DMS153 (cell line): Measurements from ENCODE around the gene OR2AT4.
"Not testable (repeated sequence)": the region's sequence is repeated elsewhere in the genome, so short reads cannot be mapped to it uniquely, and the experiment has no call there.

Experiments
- DNase-seq: peaks from one replicate; lab custom pipeline; 2025; lab: John Stamatoyannopoulos, UW

Gene OR2AT4

GRCh38 chr11:75068559-75068958, 28.1 kb downstream of the OR2AT4 start:
- no peak for DNase-seq

GRCh38 chr11:75066061-75066460, 30.6 kb downstream of the OR2AT4 start:
- DNase-seq = no peak

GRCh38 chr11:75063741-75064314, 32.8 kb downstream of the OR2AT4 start:
- DNase-seq = no peak

- no peak for DNase-seq
These were observed 37.4 kb downstream of the OR2AT4 start for GRCh38 chr11:75059299-75059698.

- no peak for DNase-seq
These were observed 39.9 kb downstream of the OR2AT4 start for GRCh38 chr11:75056814-75057213.

- DNase-seq = no peak
These were observed 41.2 kb downstream of the OR2AT4 start for GRCh38 chr11:75055511-75055910.

GRCh38 chr11:75052457-75052856, 44.2 kb downstream of the OR2AT4 start:
- DNase-seq = no peak

- DNase-seq = no peak
These were observed 45.6 kb downstream of the OR2AT4 start for GRCh38 chr11:75051043-75051442.

- DNase-seq = no peak
These were observed 46.2 kb downstream of the OR2AT4 start for GRCh38 chr11:75050516-75050915.

- DNase-seq = not testable (repeated sequence)
These were observed 47.0 kb downstream of the OR2AT4 start for GRCh38 chr11:75049501-75050266.

GRCh38 chr11:75047191-75047590, 49.5 kb downstream of the OR2AT4 start:
- no peak for DNase-seq

- not testable (repeated sequence) for DNase-seq
These were observed 50.0 kb downstream of the OR2AT4 start for GRCh38 chr11:75046668-75047067.

GRCh38 chr11:75044381-75045170, 52.1 kb downstream of the OR2AT4 start:
- DNase-seq = not testable (repeated sequence)

GRCh38 chr11:75041821-75042220, 54.9 kb downstream of the OR2AT4 start:
- DNase-seq = not testable (repeated sequence)

GRCh38 chr11:75041263-75041662, 55.4 kb downstream of the OR2AT4 start:
- no peak for DNase-seq

GRCh38 chr11:75040167-75040770, 56.4 kb downstream of the OR2AT4 start:
- no peak for DNase-seq

- peak; percentile 2 for DNase-seq
These were observed 60.6 kb downstream of the OR2AT4 start for GRCh38 chr11:75035911-75036565.

- no peak for DNase-seq
These were observed 61.4 kb downstream of the OR2AT4 start for GRCh38 chr11:75035256-75035655.

- no peak for DNase-seq
These were observed 62.8 kb downstream of the OR2AT4 start for GRCh38 chr11:75033916-75034315.

- no peak for DNase-seq
These were observed 64.1 kb downstream of the OR2AT4 start for GRCh38 chr11:75032550-75032935.

GRCh38 chr11:75031771-75032549, 64.7 kb downstream of the OR2AT4 start:
- peak; percentile 1 for DNase-seq
